GM19193 (cell line): Measurements from ENCODE around the gene TP53I3.

Experiments
- POLR2A ChIP-seq: IDR thresholded peaks from 4 replicates; pipeline ENCODE4 v1.6.1; 2011; ENCODE audit not compliant: insufficient read depth, insufficient read length; ENCODE audit errors: extremely low read depth

TP53I3 gene

GRCh38 chr2:24084386-24085199, at the start of gene TP53I3:
Gene TP53I3 (minus strand): TSS chr2:24084834. CDS start chr2:24084326, 508 bp downstream.
- no peak for TF ChIP-seq POLR2A

- no peak for TF ChIP-seq POLR2A
These were observed 47.9 kb upstream of the TP53I3 start for GRCh38 chr2:24132543-24132942.

- TF ChIP-seq POLR2A: no peak
These were observed 41.3 kb upstream of the TP53I3 start for GRCh38 chr2:24125956-24126355.

- TF ChIP-seq POLR2A: no peak
These were observed 39.4 kb upstream of the TP53I3 start for GRCh38 chr2:24123922-24124580.

GRCh38 chr2:24123195-24123921, 38.7 kb upstream of the TP53I3 start, which contains the start of the genes FAM228B and PFN4:
Gene FAM228B (plus strand): TSS chr2:24123469. CDS start chr2:24124362, 893 bp downstream.
Gene PFN4 (minus strand): TSS chr2:24123334. CDS start chr2:24122535, 799 bp downstream.
- TF ChIP-seq POLR2A: peak; percentile 92

GRCh38 chr2:24122366-24123194, 37.9 kb upstream of the TP53I3 start:
- no peak for TF ChIP-seq POLR2A

GRCh38 chr2:24121469-24121868, 36.8 kb upstream of the TP53I3 start:
- TF ChIP-seq POLR2A: no peak

GRCh38 chr2:24121066-24121465, 36.4 kb upstream of the TP53I3 start:
- no peak for TF ChIP-seq POLR2A

GRCh38 chr2:24117902-24118301, 33.3 kb upstream of the TP53I3 start:
- TF ChIP-seq POLR2A: no peak

GRCh38 chr2:24115057-24115456, 30.4 kb upstream of the TP53I3 start:
- TF ChIP-seq POLR2A: no peak

GRCh38 chr2:24111407-24111901, 26.8 kb upstream of the TP53I3 start:
- TF ChIP-seq POLR2A: no peak

- no peak for TF ChIP-seq POLR2A
These were observed 26.1 kb upstream of the TP53I3 start for GRCh38 chr2:24110660-24111303.

GRCh38 chr2:24107336-24107735, 22.7 kb upstream of the TP53I3 start:
- TF ChIP-seq POLR2A: no peak

GRCh38 chr2:24106786-24107185, 22.2 kb upstream of the TP53I3 start:
- TF ChIP-seq POLR2A: no peak

GRCh38 chr2:24105816-24106215, 21.2 kb upstream of the TP53I3 start:
- TF ChIP-seq POLR2A: no peak

GRCh38 chr2:24104906-24105305, 20.3 kb upstream of the TP53I3 start:
- no peak for TF ChIP-seq POLR2A
